Measurements from ENCODE around the gene KDSR. TPM values are rescaled to one million over a fixed set of nuclear protein-coding genes. Genes with fewer than 3 reads are reported as not detected.

The KDSR gene
- total RNA-seq, 1 experiment from 2014 or later: 41.7 TPM

DNA sequence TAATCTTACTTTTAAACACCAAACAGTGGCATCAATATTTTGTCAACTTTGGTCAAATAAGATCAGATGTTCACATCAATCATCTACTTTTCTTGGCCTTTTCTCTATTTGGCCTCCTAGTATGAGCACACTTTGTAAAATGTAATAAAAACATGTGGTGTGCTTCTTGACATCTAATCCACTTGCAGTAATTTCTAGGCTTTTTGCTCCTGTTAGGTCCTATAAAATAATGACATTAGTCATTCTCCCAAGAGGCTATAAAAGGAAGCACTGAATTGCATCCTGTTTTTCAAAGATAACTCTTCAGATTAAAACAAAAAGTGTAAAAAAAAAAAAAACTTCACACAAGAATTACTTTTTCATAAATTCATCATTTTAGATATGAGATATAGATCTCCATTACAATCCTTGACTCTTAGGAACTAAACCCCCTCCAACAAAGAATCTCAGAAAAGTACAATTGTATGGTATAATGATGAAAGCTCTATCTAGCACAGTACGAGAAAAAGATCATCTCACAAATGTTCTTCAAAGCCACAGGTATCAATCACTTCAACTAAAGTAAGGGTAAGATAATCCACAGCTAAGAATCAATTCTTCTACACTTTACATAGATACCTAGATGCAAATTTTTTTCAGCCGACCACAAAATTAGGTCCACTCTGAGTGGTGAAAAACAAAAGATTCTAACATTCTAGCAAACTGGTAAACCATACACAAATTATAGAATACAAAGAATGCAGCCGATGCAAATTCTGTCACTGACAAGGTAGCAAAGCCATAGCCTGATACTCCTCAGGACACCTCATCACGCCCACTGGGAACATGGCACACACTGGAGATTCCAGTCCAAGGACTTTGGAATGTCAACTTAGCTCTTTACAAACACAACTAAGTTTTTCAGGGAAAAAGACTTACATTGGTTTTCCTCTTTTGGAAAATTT, 50.1 kb downstream of the KDSR start:
- no peaks in the 10 kb centered on the region for H3K27me3 ChIP-seq (ENCODE audit: insufficient read depth, low read depth)
- BruUV-seq (replicated peaks): no TSS peak
- no peak for DNase-seq
- TF ChIP-seq EZH2 (IDR thresholded peaks at IDR 0.05; ENCODE audit: low read depth): no peak
- TF ChIP-seq, protein P1, sequence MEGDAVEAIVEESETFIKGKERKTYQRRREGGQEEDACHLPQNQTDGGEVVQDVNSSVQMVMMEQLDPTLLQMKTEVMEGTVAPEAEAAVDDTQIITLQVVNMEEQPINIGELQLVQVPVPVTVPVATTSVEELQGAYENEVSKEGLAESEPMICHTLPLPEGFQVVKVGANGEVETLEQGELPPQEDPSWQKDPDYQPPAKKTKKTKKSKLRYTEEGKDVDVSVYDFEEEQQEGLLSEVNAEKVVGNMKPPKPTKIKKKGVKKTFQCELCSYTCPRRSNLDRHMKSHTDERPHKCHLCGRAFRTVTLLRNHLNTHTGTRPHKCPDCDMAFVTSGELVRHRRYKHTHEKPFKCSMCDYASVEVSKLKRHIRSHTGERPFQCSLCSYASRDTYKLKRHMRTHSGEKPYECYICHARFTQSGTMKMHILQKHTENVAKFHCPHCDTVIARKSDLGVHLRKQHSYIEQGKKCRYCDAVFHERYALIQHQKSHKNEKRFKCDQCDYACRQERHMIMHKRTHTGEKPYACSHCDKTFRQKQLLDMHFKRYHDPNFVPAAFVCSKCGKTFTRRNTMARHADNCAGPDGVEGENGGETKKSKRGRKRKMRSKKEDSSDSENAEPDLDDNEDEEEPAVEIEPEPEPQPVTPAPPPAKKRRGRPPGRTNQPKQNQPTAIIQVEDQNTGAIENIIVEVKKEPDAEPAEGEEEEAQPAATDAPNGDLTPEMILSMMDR (conservative IDR thresholded peaks at IDR 0.05): no peak
- intact Hi-C loops (cut with micrococcal nuclease; ENCODE audit: unreplicated experiment): loop anchor here (5.0 kb wide), 1 partner anchor 80 kb away; no protein-coding TSS in a partner anchor
- POLR2A ChIA-PET (ENCODE audit: unreplicated experiment): no interaction called here
- H3K36me3 ChIP-seq (ENCODE audit: low read depth): no peaks in the 10 kb centered on the region
- H3K27ac ChIP-seq: no peak overlapping the region
- H3K9me2 ChIP-seq (ENCODE audit: insufficient read depth): no peaks in the 10 kb centered on the region
- CTCF ChIA-PET: no interaction called here
- no peaks in the 10 kb centered on the region for H4K20me1 ChIP-seq (ENCODE audit: insufficient read depth)
- H3K4me3 ChIP-seq: no peak overlapping the region
- no peak overlapping the region for H2AFZ ChIP-seq
- no peaks in the 10 kb centered on the region for H3K9me3 ChIP-seq (ENCODE audit: insufficient read depth, low read depth)
- H3F3A ChIP-seq (ENCODE audit: insufficient read depth, low read depth): peaks cover 2% of the 10 kb centered on the region; the same call in 1 of the 2 replicates
- no peaks in the 10 kb centered on the region for H3K79me2 ChIP-seq (ENCODE audit: low read depth)
- H3K4me1 ChIP-seq (replicated peaks; ENCODE audit: insufficient read depth): peaks cover 18% of the 10 kb centered on the region; the same call in 1 of the 2 replicates
- H3K4me2 ChIP-seq: peak overlapping the region; percentile 33

DNA sequence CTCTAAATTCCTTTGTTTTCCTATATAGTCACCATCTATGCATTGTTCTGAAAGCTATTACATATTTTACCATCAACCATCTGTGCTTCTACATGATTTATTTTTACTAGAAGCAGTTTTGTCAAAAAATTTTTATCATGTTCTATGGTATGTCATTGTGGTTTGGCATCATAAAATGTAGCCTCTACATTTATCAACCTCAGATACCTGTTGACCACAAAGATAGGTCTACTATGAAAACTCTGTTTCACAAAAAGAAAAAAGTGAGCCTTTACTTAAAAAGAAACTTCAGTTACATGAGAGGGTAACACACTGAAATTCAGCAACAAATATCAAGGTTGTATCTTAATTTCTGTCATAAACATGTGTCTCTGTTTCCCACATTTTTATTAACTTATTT, 51.1 kb downstream of the KDSR start:
- TF ChIP-seq, protein P1 (conservative IDR thresholded peaks at IDR 0.05): no peak
- TF ChIP-seq EZH2 (IDR thresholded peaks at IDR 0.05; ENCODE audit: low read depth): no peak
- DNase-seq: no peak
- BruUV-seq (replicated peaks): no TSS peak

DNA sequence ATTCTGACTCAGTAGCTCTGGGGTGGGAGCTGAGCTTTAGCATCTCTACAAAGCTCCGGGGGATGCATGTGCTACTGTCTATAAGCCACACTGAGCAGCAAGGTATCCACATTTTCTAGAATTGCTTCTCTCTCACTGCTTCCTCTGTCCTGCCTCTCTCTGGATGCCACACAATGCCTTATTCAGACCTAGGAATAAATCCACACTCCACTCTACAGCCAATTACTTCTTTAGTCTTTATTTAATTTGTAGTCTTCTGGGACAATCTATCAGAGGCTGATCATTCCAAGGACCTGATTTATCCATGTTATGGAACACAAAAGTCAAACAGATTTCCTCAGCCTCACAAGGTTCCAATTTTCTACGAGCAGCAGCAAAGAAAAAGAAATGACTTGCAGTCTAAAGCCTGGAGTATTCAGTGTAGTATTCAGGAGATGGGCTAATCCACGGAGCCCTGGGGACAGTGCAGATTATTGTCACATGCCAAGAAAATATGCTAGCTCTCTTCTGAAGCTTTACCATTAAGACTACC, 51.8 kb downstream of the KDSR start:
- intact Hi-C loops (cut with micrococcal nuclease; ENCODE audit: unreplicated experiment): loop anchor here (5.0 kb wide), 1 partner anchor 78 kb away; no protein-coding TSS in a partner anchor
- H3F3A ChIP-seq (ENCODE audit: insufficient read depth, low read depth): no peaks in the 10 kb centered on the region
- TF ChIP-seq EZH2 (IDR thresholded peaks at IDR 0.05; ENCODE audit: low read depth): no peak
- TF ChIP-seq, protein P1 (conservative IDR thresholded peaks at IDR 0.05): no peak
- no peak overlapping the region for H3K4me3 ChIP-seq
- H2AFZ ChIP-seq: no peak overlapping the region
- no peak for DNase-seq
- no peak overlapping the region for H3K27ac ChIP-seq
- no peaks in the 10 kb centered on the region for H3K79me2 ChIP-seq (ENCODE audit: low read depth)
- no peaks in the 10 kb centered on the region for H3K9me3 ChIP-seq (ENCODE audit: insufficient read depth, low read depth)
- no TSS peak for BruUV-seq (replicated peaks)
- H4K20me1 ChIP-seq (ENCODE audit: insufficient read depth): no peaks in the 10 kb centered on the region
- no peaks in the 10 kb centered on the region for H3K36me3 ChIP-seq (ENCODE audit: low read depth)
- CTCF ChIA-PET: no interaction called here
- POLR2A ChIA-PET (ENCODE audit: unreplicated experiment): no interaction called here
- no peak overlapping the region for H3K4me2 ChIP-seq
- H3K9me2 ChIP-seq (ENCODE audit: insufficient read depth): no peaks in the 10 kb centered on the region
- no peaks in the 10 kb centered on the region for H3K27me3 ChIP-seq (ENCODE audit: insufficient read depth, low read depth)
- peaks cover 14% of the 10 kb centered on the region; the same call in 1 of the 2 replicates for H3K4me1 ChIP-seq (replicated peaks; ENCODE audit: insufficient read depth)

More for the DNA sequence above, 51.1 kb downstream of the KDSR start:
- CTCF ChIA-PET: no interaction called here
- Histone ChIP-seq H3F3A (ENCODE audit: insufficient read depth, low read depth) (no peaks in the 10 kb centered on the region), H3K36me3 (ENCODE audit: low read depth) (no peaks in the 10 kb centered on the region), H3K4me1 (replicated peaks; ENCODE audit: insufficient read depth) (peaks cover 15% of the 10 kb centered on the region; the same call in 1 of the 2 replicates), H3K27me3 (ENCODE audit: insufficient read depth, low read depth) (no peaks in the 10 kb centered on the region), H3K9me2 (ENCODE audit: insufficient read depth) (no peaks in the 10 kb centered on the region), H3K27ac (no peak overlapping the region), H3K4me2 (0 out of 2 replicates have a peak overlapping the region, but pooled peaks have one; percentile 33), H3K79me2 (ENCODE audit: low read depth) (no peaks in the 10 kb centered on the region), H3K4me3 (no peak overlapping the region), H4K20me1 (ENCODE audit: insufficient read depth) (no peaks in the 10 kb centered on the region), H2AFZ (no peak overlapping the region), H3K9me3 (ENCODE audit: insufficient read depth, low read depth) (no peaks in the 10 kb centered on the region)
- intact Hi-C loops (cut with micrococcal nuclease; ENCODE audit: unreplicated experiment): loop anchor here (5.0 kb wide), 1 partner anchor 79 kb away; no protein-coding TSS in a partner anchor
- POLR2A ChIA-PET (ENCODE audit: unreplicated experiment): no interaction called here

Data from PC-9 (cell line).